Fibroblast of skin of left quadriceps (primary cell): ENCODE data around the gene AP1G2.

Experiments used
- DNase-seq, 2 experiments: peaks; one replicate each; pipeline ENCODE4 v3.0.0-alpha.2; 2013; ENCODE audit warnings: low read depth in 2 of 2

Gene AP1G2

GRCh38 chr14:23571701-23572523 lies 4.3 kb upstream of the AP1G2 start:
- no peak for DNase-seq

DNA sequence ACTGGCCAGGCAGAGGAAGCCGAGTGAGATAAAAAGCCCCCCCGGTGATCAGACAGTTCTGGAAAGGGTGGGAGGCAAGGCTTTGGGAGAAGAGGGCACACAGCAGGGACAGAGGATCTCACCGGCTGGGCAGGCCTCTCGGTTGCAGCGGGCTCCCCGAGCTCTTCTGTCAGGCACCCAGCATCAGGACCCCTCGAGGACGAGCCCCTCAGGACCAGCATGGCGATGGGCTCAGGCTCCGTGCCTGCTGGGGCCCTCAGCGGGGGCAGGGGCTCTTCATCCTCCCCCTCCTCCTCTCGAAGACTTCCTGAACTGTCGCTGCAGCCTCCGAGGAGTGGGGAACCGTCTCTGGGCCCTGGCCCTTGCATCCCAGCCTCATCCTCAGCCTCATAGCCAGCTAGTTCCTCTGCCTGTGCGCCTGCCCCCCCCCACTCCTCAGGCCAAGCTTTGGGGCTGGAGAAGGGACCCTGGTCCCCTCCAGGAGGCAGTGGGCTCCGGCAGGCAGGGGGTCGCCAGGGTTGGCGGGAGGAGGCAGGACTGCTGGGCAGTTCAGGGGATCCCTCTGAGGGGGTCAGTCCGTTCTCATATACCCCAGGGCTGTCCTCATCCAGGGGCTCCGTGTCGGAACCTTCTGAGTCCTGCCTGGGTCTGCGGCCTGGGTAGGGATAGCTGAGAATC lies 3.4 kb upstream of the AP1G2 start:
- DNase-seq, result no peak

- no peak for DNase-seq
Observed at GRCh38 chr14:23569443-23570151, 2.0 kb upstream of the AP1G2 start.

DNA sequence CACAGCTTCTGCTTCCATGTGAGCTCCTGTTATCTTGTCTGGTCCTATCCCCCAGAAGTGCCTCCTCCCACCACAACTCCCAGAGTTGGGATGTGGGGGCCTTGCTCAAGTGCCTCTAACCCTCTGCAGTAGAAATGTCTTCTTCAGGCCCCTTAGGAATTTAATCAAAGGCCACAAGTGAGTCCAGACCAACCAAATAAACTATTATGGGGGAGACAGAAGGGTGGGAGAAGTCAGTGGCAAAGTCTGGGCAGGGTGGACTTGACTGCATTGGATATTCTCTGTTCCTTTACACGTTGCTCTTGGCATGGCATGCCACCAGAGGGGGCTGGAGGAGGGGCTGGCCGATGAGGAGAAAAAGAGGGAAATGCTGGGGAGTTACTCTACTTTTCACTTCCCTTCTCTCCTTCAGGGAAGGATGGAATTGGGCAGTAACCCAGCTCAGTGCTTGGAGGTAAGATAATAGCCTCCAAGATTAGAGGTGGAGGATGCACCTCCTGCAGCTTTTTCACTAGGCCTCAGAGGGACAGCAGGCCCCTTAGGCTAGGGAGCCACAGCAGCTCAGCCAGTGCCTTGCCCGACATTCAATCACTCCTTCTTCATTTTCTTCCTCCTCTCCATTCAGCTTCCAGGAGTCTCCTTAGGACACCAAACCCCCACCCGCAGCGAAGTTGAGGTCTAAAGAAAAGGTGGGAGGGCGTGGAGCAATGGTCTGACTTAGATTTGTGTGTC lies 1.2 kb upstream of the AP1G2 start:
- no peak for DNase-seq

GRCh38 chr14:23568021-23568599 lies 519 bp upstream of the AP1G2 start:
- no peak for DNase-seq

DNA sequence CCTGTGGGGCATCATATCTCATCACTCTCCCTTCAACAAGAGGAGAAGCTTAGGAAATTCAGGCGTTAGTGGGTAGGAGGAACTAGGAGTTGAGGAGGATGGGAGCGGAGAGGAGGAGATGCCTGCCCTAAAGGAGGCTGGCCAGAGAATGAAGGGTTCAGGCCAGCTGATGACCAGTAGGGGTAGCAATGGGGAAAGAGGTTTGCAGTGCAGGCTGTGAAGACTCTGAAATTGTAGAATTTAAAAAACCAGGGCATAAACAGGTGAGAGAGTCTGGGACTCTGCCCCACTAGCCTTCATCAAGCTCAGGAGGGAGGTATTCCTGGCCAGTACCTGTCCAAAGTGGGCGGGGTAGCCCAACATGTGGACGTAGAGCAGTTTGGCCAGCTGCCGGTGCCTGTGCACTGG lies 809 bp downstream of the AP1G2 start:
- no peak for DNase-seq

DNA sequence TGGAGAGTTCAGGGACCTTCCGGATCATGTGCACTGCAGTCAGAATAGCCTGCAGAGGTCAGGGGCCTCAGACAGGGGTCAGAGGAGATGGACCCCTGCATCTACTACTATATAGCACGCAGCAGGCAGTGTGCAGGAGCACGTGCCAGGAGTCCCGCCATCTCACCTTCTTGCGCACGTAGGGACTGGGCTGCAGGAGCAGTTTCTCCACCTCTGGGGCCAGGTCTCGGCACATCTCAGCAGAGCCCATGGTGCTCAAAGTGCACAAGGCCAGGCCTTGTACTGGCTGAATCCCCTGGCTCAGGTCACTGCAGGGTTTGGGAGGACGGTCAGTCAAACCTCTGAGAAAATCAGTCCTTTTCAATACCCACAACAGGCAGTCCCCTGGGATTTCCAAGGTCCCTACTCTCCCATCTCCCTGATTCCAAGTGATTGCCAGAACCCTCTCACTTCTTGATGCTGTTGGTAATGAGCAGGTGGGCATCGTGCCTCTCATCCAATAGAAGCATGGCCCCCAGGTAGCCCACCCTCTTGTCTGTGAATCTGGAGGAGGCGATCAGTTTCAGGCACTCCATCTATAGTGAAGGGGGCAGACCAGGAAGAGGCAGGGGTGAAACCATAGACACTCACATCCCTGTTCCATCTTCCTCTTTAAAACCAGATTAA lies 1.3 kb downstream of the AP1G2 start:
- no peak for DNase-seq

DNA sequence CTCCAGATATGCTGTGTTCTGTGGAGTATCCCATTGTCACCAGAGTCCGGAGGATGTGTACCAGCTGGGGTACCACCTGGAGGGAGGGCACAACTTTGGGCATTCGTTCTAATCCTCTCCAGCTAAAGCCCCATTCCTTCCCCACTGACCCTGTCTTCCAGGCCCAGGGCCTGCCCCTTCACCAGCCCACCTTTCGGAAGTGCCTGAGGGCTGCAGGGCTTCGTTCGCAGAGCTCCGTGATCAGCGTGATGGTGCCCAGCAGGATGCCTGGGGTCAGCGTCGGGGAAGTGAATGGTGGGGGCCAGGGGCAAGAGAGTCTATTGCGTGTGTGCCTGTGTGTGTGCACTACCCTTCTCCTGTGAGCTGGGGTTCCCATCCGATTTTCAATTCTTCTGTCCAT lies 2.0 kb downstream of the AP1G2 start:
- no peak for DNase-seq

GRCh38 chr14:23564876-23565275 lies 2.7 kb downstream of the AP1G2 start:
- no peak for DNase-seq

GRCh38 chr14:23564181-23564812 lies 3.3 kb downstream of the AP1G2 start:
- no peak for DNase-seq

DNA sequence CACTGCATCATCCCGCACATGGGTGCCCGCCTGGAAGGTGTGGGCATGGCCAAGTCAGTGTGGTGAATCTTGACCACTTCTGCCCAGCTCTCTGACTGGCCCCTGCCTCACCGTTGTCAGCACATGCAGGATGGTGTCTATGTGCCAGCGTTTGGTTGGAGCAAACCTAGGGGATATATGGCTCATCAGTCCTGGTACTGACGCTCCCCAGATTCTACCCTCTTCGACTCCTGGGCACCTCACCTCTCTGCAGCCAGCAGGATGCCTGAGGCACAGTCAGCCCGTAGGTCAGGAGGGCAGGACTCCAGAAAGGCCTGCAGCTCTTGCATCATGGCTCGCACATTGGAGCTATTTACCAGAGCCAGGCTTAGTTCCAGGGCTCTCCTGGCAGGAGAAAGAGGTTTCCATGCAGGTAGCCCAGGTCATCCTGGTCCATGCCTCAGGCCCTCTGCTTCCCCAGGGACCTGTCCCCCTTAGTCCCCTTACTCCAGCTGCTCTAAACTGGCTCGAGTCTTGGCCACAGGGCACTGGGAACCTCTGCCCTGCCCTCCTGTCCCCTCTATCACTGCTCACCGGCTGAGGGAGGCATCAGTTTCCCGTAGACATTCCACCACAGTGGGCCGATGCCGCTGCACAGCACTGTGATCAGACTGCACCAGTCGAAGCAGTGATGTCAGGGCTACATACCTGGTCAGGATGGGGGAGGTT lies 4.0 kb downstream of the AP1G2 start:
- DNase-seq, result no peak

GRCh38 chr14:23562822-23563472 lies 4.6 kb downstream of the AP1G2 start:
- DNase-seq, result no peak

DNA sequence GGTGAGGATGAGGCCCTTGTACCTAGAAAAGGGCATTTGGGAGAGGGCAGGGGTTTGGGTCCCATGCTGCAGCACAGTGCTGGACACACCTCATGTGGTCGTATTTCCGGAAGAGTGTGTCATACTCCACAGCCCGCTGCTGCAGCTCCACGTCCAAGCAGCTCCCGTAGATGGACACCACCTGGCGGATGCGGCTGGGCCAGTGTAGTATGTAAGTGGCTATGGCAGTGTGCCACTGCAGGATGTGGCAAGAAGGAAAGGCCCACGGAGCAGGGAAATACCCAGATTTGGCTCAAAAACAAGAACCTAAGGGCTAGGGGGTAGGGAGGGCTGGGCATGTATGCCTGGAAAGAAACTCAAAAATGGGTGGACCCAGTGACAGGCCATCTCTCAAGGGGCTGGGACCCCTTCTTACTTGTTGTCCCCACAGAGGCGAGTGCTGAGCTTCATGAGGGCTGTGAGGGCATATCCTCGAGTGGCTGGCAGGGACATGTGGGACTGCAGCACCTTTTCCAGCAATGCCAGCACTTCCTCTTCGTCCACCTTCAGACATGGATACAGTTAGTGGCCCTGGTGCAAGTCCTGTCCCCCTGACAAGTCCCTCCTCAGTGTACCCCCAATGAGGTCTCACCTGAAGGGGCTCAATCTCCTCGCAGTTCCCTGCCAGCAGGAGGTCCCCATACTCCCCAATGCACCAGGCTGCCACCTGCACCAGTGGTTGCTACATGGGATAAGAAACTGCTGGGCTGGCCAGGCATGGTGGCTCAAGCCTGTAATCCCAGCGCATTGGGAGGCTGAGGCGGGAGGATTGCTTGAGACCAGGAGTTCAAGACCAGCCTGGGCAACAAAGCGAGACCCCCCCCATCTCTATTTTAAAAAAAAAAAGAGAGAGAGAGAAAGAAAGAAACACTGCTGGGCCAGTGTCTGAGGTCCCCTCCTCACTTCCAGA lies 5.4 kb downstream of the AP1G2 start:
- no peak for DNase-seq

DNA sequence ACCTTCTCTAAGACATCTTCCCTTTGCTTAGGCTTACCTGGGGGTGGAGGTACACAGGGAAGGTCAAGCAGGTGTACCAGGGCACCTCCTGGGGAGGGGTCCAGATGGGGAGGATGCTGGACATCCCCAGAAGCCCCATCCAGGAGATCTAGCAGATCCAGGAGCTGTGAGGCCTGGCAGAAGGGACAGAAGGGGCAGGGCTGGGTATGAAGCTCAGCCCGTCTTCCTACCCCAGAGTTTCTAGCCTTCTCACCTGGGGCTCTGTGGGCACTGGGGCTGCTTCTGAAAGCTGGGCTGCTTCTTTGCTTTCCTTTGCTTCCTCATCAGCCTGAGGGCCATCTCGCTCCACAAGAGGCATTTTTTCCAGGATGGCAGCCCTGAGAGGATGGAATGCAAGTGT lies 6.3 kb downstream of the AP1G2 start:
- DNase-seq, result no peak

DNA sequence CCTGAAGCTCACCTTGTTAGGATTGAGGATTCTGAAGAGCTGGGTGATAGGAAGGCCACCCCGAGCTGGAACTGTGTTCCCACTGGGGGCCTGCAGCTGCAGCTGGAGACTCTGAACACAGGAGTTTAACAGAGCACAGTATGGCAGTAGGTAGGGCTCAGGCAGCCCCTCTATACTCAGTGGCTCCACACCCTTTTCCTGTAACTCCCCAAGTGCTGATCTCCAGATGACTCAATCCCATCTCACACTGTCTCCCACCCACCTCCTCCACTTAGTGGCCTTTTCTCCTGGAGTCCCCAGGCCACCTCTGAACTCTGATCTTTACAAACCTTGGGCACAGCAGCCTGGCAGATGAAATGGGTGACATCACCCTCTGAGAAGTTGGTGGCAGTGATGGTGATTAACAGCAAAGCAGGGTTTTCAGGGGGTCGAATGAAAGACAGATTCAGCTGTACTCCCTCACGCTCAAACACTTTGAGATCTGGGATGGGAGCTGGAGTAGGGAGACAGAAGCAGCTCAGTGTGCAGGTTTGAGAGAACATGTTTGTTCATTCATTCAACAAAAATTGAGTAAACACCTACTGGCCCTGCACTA lies 7.6 kb downstream of the AP1G2 start:
- DNase-seq, result no peak

GRCh38 chr14:23559010-23559925 lies 8.3 kb downstream of the AP1G2 start:
- DNase-seq, result no peak
